IMR-90 (cell line): ENCODE measurements around the gene GPR141. TPM values are rescaled to one million over a fixed set of nuclear protein-coding genes. Genes with fewer than 3 reads are reported as not detected.

Experiments
- ATAC-seq: fragments of 200-7000 bp; cut with Tn5 transposase; 2 replicates; pipeline ENCODE4 v1.9.1; 2020; ENCODE audit warnings: low read depth, mild to moderate bottlenecking, moderate library complexity
- BruUV-seq: library from RNA; stranded (reverse); fragments of 400-500 nt; replicated peaks from 2 replicates; lab custom pipeline; 2021; lab: Mats Ljungman, UMichigan
- CTCF ChIA-PET: fragments of 300-600 bp; formaldehyde crosslinking; extraction: SDS; loops from one replicate; lab custom pipeline; 2021; ENCODE audit warnings: antibody characterized with exemption; lab: Yijun Ruan, JAX
- POLR2A ChIA-PET: fragments of 300-600 bp; sonication (Branson Sonifier 250); formaldehyde crosslinking; loops from one replicate; lab custom pipeline; 2022; ENCODE audit warnings: antibody characterized with exemption; ENCODE audit not compliant: unreplicated experiment; lab: Charles Lee
- DNase-seq: peaks from one replicate; pipeline ENCODE4 v3.0.0; 2013
- H2AFZ ChIP-seq: replicated peaks from 2 replicates; pipeline ENCODE3; 2013; ENCODE audit warnings: low read length, mild to moderate bottlenecking; ENCODE audit not compliant: poor library complexity
- H2AK5ac ChIP-seq: 2 replicates; pipeline ENCODE4 v1.6.1; 2013; ENCODE audit warnings: low read depth, low read length, inconsistent platforms
- H2AK9ac ChIP-seq: replicated peaks from 2 replicates; pipeline ENCODE3; 2013; ENCODE audit warnings: mild to moderate bottlenecking, low read depth, low read length, moderate library complexity; ENCODE audit not compliant: poor library complexity
- H2BK120ac ChIP-seq: 2 replicates; pipeline ENCODE4 v1.6.1; 2013; ENCODE audit warnings: low read depth, low read length, inconsistent platforms
- H2BK15ac ChIP-seq: 3 replicates; pipeline ENCODE4 v1.6.1; 2013; ENCODE audit warnings: low read depth, low read length, inconsistent platforms
- H2BK20ac ChIP-seq: 2 replicates; pipeline ENCODE4 v1.6.1; 2013; ENCODE audit warnings: low read depth, mild to moderate bottlenecking, inconsistent platforms, low read length, moderate library complexity
- H2BK5ac ChIP-seq: 2 replicates; pipeline ENCODE4 v1.6.1; 2013; ENCODE audit warnings: mild to moderate bottlenecking, low read depth, low read length, inconsistent platforms; ENCODE audit not compliant: poor library complexity, severe bottlenecking
- H3K14ac ChIP-seq: replicated peaks from 2 replicates; pipeline ENCODE4 v1.6.1; 2013; ENCODE audit warnings: low read depth, low read length, inconsistent platforms
- H3K18ac ChIP-seq: 2 replicates; pipeline ENCODE4 v1.6.1; 2013; ENCODE audit warnings: low read depth, low read length, control low read depth
- H3K23ac ChIP-seq: 2 replicates; pipeline ENCODE4 v1.6.1; 2013; ENCODE audit warnings: low read depth, low read length, inconsistent platforms
- H3K27ac ChIP-seq: 2 replicates; pipeline ENCODE4 v1.5.1; 2013; ENCODE audit warnings: mild to moderate bottlenecking, control low read depth, low read length; ENCODE audit not compliant: insufficient read depth
- H3K27me3 ChIP-seq: 2 replicates; pipeline ENCODE4 v1.6.1; 2013; ENCODE audit warnings: low read length; ENCODE audit not compliant: control insufficient read depth, insufficient read depth
- H3K36me3 ChIP-seq: 2 replicates; pipeline ENCODE4 v1.6.1; 2013; ENCODE audit warnings: low read length, mixed read lengths; ENCODE audit not compliant: control insufficient read depth, insufficient read depth
- H3K4ac ChIP-seq: 2 replicates; pipeline ENCODE4 v1.6.1; 2013; ENCODE audit warnings: low read depth, low read length, inconsistent platforms
- H3K4me1 ChIP-seq: 2 replicates; pipeline ENCODE4 v1.6.1; 2013; ENCODE audit warnings: low read length, mixed read lengths; ENCODE audit not compliant: control insufficient read depth, insufficient read depth
- H3K4me2 ChIP-seq: 2 replicates; pipeline ENCODE4 v1.6.1; 2013; ENCODE audit warnings: low read depth, mild to moderate bottlenecking, control low read depth, low read length, moderate library complexity
- H3K4me3 ChIP-seq: 2 replicates; pipeline ENCODE4 v1.5.1; 2013; ENCODE audit warnings: low read depth, mild to moderate bottlenecking, control low read depth, low read length, moderate library complexity; ENCODE audit not compliant: insufficient read depth
- H3K56ac ChIP-seq: 2 replicates; pipeline ENCODE4 v1.6.1; 2013; ENCODE audit warnings: low read length, inconsistent platforms; ENCODE audit not compliant: insufficient read depth; ENCODE audit errors: extremely low read depth
- H3K79me1 ChIP-seq, 2 experiments: 2 replicates each; pipeline ENCODE4 v1.6.1; 2013; ENCODE audit warnings: low read length in 2 of 2, inconsistent platforms in 1 of 2, low read depth in 1 of 2
- H3K9ac ChIP-seq: 2 replicates; pipeline ENCODE4 v1.6.1; 2013; ENCODE audit warnings: low read depth, low read length, control low read depth
- H3K9me1 ChIP-seq: 2 replicates; pipeline ENCODE4 v1.6.1; 2013; ENCODE audit warnings: low read length, inconsistent platforms; ENCODE audit not compliant: insufficient read depth
- H3K9me3 ChIP-seq: 2 replicates; pipeline ENCODE4 v1.6.1; 2013; ENCODE audit warnings: low read length; ENCODE audit not compliant: control insufficient read depth, insufficient read depth
- H4K20me1 ChIP-seq: 2 replicates; pipeline ENCODE4 v1.6.1; 2013; ENCODE audit warnings: low read length, inconsistent platforms; ENCODE audit not compliant: insufficient read depth
- H4K5ac ChIP-seq: 2 replicates; pipeline ENCODE4 v1.6.1; 2013; ENCODE audit warnings: mild to moderate bottlenecking, low read depth, low read length, control low read depth
- H4K8ac ChIP-seq, 2 experiments: 2 replicates each; pipeline ENCODE4 v1.6.1; 2013; ENCODE audit warnings: low read depth in 2 of 2, low read length in 2 of 2, control low read depth in 1 of 2, inconsistent platforms in 1 of 2
- H4K91ac ChIP-seq: 2 replicates; pipeline ENCODE4 v1.6.1; 2013; ENCODE audit warnings: low read depth, low read length, inconsistent platforms; ENCODE audit not compliant: insufficient read depth
- BHLHE40 ChIP-seq: fragments of 150-350 bp; IDR thresholded peaks from 2 replicates; pipeline ENCODE4 v1.6.1; 2016; ENCODE audit warnings: mild to moderate bottlenecking, low read depth, low read length
- CHD1 ChIP-seq: IDR thresholded peaks from 2 replicates; pipeline ENCODE4 v1.6.1; 2012; ENCODE audit warnings: low read depth, low read length, improper control_type of control experiment
- MXI1 ChIP-seq: IDR thresholded peaks from 2 replicates; pipeline ENCODE4 v1.6.1; 2012; ENCODE audit warnings: low read depth, mild to moderate bottlenecking, low read length, moderate library complexity, borderline replicate concordance
- RFX5 ChIP-seq: IDR thresholded peaks from 2 replicates; pipeline ENCODE4 v1.8.0; 2012; ENCODE audit warnings: low read depth, mild to moderate bottlenecking, low read length, moderate library complexity
- WGBS, 2 experiments: methylation state at CpG; one replicate each; pipeline versions ENCODE4 v1.1.5 to v1.1.7; 2013; ENCODE audit warnings: missing lambda C conversion rate in 2 of 2; ENCODE audit not compliant: insufficient read length in 1 of 2; ENCODE audit errors: extremely low coverage in 2 of 2; 5-methylcytosine and 5-hydroxymethylcytosine counted together
- dilution Hi-C: fragments of 300-500 bp; cut with HindIII; formaldehyde crosslinking; loops from one replicate; pipeline ENCODE4 v1.14.3; 2018; ENCODE audit warnings: low sequenced_read_pairs; ENCODE audit not compliant: unreplicated experiment
- in situ Hi-C: fragments of 300-500 bp; cut with MboI; formaldehyde crosslinking; loops from 3 replicates; pipeline ENCODE4 v1.14.3; 2019; ENCODE audit warnings: low sequenced_read_pairs, inconsistent platforms, mixed read lengths
- intact Hi-C: fragments of 100-400 bp; cut with micrococcal nuclease; formaldehyde crosslinking; loops from 2 replicates; pipeline ENCODE4 v1.10.0; 2022
- polyA plus RNA-seq, 3 experiments: library from polyadenylated mRNA; depleted of rRNA; stranded (reverse); fragments of >200 nt; gene quantifications; 2 replicates each; pipeline ENCODE4 v1.2.3, GENCODE V29; 2012; ENCODE audit warnings: low replicate concordance in 1 of 3
- total RNA-seq: library from RNA; depleted of rRNA; stranded (reverse); fragments of >200 nt; gene quantifications from 2 replicates; pipeline ENCODE4 v1.2.3, GENCODE V29; 2012

Gene GPR141
- total and polyA plus RNA-seq, 2 of the 4 experiments (the other 2 are of a cell fraction) = not detected

GRCh38 chr7:37656913-37657530, 26.5 kb upstream of the GPR141 start:
- Histone ChIP-seq H3K23ac (no peak overlapping the region), H4K20me1 (no peaks in the 10 kb centered on the region), H4K91ac (no peak overlapping the region), H3K27ac (no peak overlapping the region), H3K27me3 (no peaks in the 10 kb centered on the region), H2AK9ac (no peak overlapping the region), H2BK20ac (no peak overlapping the region), H3K18ac (no peak overlapping the region), H3K14ac (no peak overlapping the region), H3K9me1 (no peaks in the 10 kb centered on the region), H3K4me3 (no peak overlapping the region), H3K79me1 (no peaks in the 10 kb centered on the region), H3K4ac (no peak overlapping the region), H3K9ac (no peak overlapping the region), H3K56ac (no peak overlapping the region), H2BK15ac (no peak overlapping the region), H4K8ac (no peak overlapping the region), H2BK120ac (no peak overlapping the region), H2AFZ (no peak overlapping the region), H3K36me3 (no peaks in the 10 kb centered on the region), H3K9me3 (peaks cover 5% of the 10 kb centered on the region; the same call in 1 of the 2 replicates), H3K4me2 (no peak overlapping the region), H4K5ac (no peak overlapping the region), H2BK5ac (no peak overlapping the region), H3K4me1 (no peaks in the 10 kb centered on the region), H2AK5ac (no peak overlapping the region)
- ChIA-PET POLR2A (no interaction called here), CTCF (no interaction called here)
- no peak for ATAC-seq
- no TSS peak for BruUV-seq
- in situ Hi-C loops = no loop called here
- intact Hi-C loops = no loop called here
- no peak for DNase-seq
- no peak for TF ChIP-seq CHD1
- no peak for TF ChIP-seq MXI1
- no peak for TF ChIP-seq RFX5
- TF ChIP-seq BHLHE40 = no peak
- WGBS, 2 experiments = no CpG with 5 or more reads among the region's 1 CpG
- dilution Hi-C loops = no loop called here
